ENCODE measurements around the gene ASTL. TPM values are rescaled to one million over a fixed set of nuclear protein-coding genes. Genes with fewer than 3 reads are reported as not detected.

ASTL gene
- total and polyA plus RNA-seq, 2 donors (not counting 3 experiments of a cell fraction or from before 2014, with no cell fraction given), result not detected

DNA sequence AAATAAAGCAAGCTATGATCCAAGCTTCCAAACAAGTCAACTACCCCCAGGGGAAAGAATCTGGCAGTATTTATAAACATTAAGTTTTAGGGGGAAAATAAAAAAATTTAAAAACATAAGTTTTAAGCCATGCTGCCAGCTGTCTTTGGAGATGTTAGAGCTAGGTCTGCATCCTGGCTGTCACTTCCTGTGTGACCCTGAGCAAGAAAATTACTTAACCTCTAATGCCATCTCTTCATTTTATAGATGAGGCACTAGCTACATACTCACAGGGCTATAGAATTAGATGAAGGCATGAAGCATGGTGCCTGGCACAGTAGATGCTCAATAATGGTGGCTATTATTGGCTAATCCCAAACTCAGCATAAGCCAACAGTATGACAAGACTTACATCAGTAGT, 42.2 kb upstream of the ASTL start:
- no peak for FAIRE-seq
- Histone ChIP-seq H2AFZ (ENCODE audit: low read depth, low read length) (no peak overlapping the region), H3K79me2 (ENCODE audit: control insufficient read depth, insufficient read depth, low read length) (no peaks in the 10 kb centered on the region), H3K4me1 (ENCODE audit: control insufficient read depth, extremely low read depth, insufficient read depth, low read length) (no peaks in the 10 kb centered on the region), H3K4me3 (replicated peaks in 1 of 3; ENCODE audit: insufficient read depth in 1 of 3, low read depth in 1 of 3, low read length in 3 of 3) (no peak overlapping the region), H3K36me3 (ENCODE audit: control insufficient read depth in 2 of 2, extremely low read depth in 1 of 2, insufficient read depth in 2 of 2, low read length in 2 of 2) (peaks cover 7 to 11% of the 10 kb centered on the region in 2 experiments), H3K9me1 (replicated peaks; ENCODE audit: control insufficient read depth, extremely low read depth, insufficient read depth, low read length) (no peaks in the 10 kb centered on the region), H3K4me2 (ENCODE audit: insufficient read depth, low read length) (no peak overlapping the region), H3K9me3 (replicated peaks; ENCODE audit: control insufficient read depth, insufficient read depth, low read length) (no peaks in the 10 kb centered on the region), H3K9ac (replicated peaks; ENCODE audit: extremely low read depth, insufficient read depth, low read length) (no peak overlapping the region), H4K20me1 (replicated peaks; ENCODE audit: control insufficient read depth, extremely low read depth, insufficient read depth, low read length) (no peaks in the 10 kb centered on the region), H3K27me3 (ENCODE audit: control insufficient read depth in 2 of 2, insufficient read depth in 2 of 2, low read length in 2 of 2) (no peaks in the 10 kb centered on the region), H3K27ac (ENCODE audit: insufficient read depth, low read depth, low read length) (no peak overlapping the region)
- ChIA-PET POLR2A (no interaction called here), CTCF (interaction anchor here (1.2 to 1.5 kb wide), 2 partner anchors 86 to 188 kb away, joined by 5 to 7 read pairs; partner anchors contain the start of genes CIAO1 and TMEM127)
- intact Hi-C loops (cut with micrococcal nuclease) (no loop called here), dilution Hi-C loops (cut with MboI; ENCODE audit: extremely low pct_ligation_motif_present, low sequenced_read_pairs) (no loop called here)
- no peak for DNase-seq (ENCODE audit: low read depth, low spot score)
- BruUV-seq (replicated peaks), result no TSS peak
- TF ChIP-seq, protein P1, sequence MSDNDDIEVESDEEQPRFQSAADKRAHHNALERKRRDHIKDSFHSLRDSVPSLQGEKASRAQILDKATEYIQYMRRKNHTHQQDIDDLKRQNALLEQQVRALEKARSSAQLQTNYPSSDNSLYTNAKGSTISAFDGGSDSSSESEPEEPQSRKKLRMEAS (IDR thresholded peaks at IDR 0.05; ENCODE audit: insufficient read depth, insufficient read length), result no peak
- no peak for TF ChIP-seq EZH2 (IDR thresholded peaks at IDR 0.05; ENCODE audit: borderline replicate concordance, low read depth, low read length, severe bottlenecking)
- TF ChIP-seq POLR2AphosphoS5 (IDR thresholded peaks at IDR 0.05; ENCODE audit: insufficient read depth, low read depth, low read length), result no peak
- no peak for TF ChIP-seq FOS (IDR thresholded peaks at IDR 0.05; ENCODE audit: borderline replicate concordance, insufficient read depth, low read length)
- TF ChIP-seq MYC (IDR thresholded peaks at IDR 0.05; ENCODE audit: low read depth, low read length), result no peak
- TF ChIP-seq POLR2A (IDR thresholded peaks at IDR 0.05; ENCODE audit: low read depth, low read length), result no peak
- no peak for TF ChIP-seq GATA2 (IDR thresholded peaks at IDR 0.05; ENCODE audit: insufficient read depth, insufficient read length, low read depth, low read length)
- no peak for TF ChIP-seq JUN (IDR thresholded peaks at IDR 0.05; ENCODE audit: borderline replicate concordance, insufficient read depth, insufficient read length, low read depth)
- TF ChIP-seq CTCF (IDR thresholded peaks at IDR 0.05; ENCODE audit: extremely low read depth in 1 of 2, insufficient read depth in 1 of 2, low read depth in 1 of 2, low read length in 2 of 2), result no peak

Data from endothelial cell of umbilical vein (primary cell).